Measurements from ENCODE around the gene NHLRC1. TPM values are rescaled to one million over a fixed set of nuclear protein-coding genes. Genes with fewer than 3 reads are reported as not detected.

The NHLRC1 gene
- total and polyA plus RNA-seq, 7 donors, result 0.84 to 3.2 (median 2.2) TPM

DNA sequence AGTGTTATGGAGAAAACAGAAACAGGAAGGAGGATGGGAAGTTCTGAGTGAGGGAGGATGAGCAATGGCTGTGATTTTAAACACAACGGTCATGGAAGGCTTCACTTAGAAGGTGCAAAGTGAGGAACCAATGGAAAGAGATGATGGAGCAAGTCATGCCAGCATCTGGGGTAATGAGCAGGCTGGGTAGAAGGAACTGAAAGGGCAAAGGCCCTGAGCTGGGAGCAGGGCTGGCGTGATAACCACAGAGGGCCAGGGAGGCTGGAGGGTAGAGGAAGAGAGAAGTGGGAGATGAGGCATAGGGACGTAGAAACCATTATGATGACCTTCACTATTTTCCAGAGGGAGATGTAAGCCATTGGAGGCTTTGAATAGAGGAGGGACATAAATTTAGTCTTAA lies 43.6 kb downstream of the NHLRC1 start:
- H3K27me3 ChIP-seq (ENCODE audit: insufficient read depth in 3 of 3, low read length in 2 of 3), result no peaks in the 10 kb centered on the region
- intact Hi-C loops (cut with DNase I), result no loop called here
- no peaks in the 10 kb centered on the region for H3K36me3 ChIP-seq (ENCODE audit: insufficient read depth in 1 of 2, low read depth in 1 of 2)
- no peak overlapping the region for H3K4me3 ChIP-seq
- H3K4me1 ChIP-seq, result no peaks in the 10 kb centered on the region
- TF ChIP-seq, protein P1, sequence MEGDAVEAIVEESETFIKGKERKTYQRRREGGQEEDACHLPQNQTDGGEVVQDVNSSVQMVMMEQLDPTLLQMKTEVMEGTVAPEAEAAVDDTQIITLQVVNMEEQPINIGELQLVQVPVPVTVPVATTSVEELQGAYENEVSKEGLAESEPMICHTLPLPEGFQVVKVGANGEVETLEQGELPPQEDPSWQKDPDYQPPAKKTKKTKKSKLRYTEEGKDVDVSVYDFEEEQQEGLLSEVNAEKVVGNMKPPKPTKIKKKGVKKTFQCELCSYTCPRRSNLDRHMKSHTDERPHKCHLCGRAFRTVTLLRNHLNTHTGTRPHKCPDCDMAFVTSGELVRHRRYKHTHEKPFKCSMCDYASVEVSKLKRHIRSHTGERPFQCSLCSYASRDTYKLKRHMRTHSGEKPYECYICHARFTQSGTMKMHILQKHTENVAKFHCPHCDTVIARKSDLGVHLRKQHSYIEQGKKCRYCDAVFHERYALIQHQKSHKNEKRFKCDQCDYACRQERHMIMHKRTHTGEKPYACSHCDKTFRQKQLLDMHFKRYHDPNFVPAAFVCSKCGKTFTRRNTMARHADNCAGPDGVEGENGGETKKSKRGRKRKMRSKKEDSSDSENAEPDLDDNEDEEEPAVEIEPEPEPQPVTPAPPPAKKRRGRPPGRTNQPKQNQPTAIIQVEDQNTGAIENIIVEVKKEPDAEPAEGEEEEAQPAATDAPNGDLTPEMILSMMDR (IDR thresholded peaks at IDR 0.05), result no peak
- ATAC-seq, result no peak
- 75 to 81% (median 79%) methylated on average over 3 of the region's 3 CpGs for WGBS, 3 donors
- H3K27ac ChIP-seq, result no peak overlapping the region
- H3K9me3 ChIP-seq, result no peaks in the 10 kb centered on the region
- no peak for DNase-seq

DNA sequence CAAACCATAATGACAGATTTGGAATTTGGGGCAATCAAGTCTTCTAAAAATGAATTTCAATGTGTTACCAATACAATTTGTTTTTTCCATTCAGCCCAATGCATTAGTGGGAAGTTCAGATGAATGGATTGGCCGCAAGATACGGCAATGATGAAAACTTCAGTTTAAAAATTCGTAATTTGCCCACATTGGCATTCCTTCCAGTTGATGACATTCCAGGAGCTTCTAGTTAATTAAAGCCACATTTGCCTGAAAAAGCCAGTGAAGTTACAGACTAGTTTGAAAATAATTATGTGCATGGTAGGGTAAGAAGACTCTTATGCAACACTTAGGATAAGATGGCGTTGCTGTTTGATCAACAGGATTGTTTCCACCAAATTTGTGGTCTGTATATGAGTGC lies 46.2 kb downstream of the NHLRC1 start:
- TF ChIP-seq, protein P1 (IDR thresholded peaks at IDR 0.05), result no peak
- intact Hi-C loops (cut with DNase I), result no loop called here
- no peaks in the 10 kb centered on the region for H3K36me3 ChIP-seq (ENCODE audit: insufficient read depth in 1 of 2, low read depth in 1 of 2)
- H3K9me3 ChIP-seq, result no peaks in the 10 kb centered on the region
- DNase-seq, result no peak
- no peaks in the 10 kb centered on the region for H3K27me3 ChIP-seq (ENCODE audit: insufficient read depth in 3 of 3, low read length in 2 of 3)
- H3K4me1 ChIP-seq, result no peaks in the 10 kb centered on the region
- H3K4me3 ChIP-seq, result no peak overlapping the region
- H3K27ac ChIP-seq, result no peak overlapping the region
- WGBS, 3 donors, result 90 to 91% (median 91%) methylated on average over 4 of the region's 4 CpGs
- ATAC-seq, result no peak

DNA sequence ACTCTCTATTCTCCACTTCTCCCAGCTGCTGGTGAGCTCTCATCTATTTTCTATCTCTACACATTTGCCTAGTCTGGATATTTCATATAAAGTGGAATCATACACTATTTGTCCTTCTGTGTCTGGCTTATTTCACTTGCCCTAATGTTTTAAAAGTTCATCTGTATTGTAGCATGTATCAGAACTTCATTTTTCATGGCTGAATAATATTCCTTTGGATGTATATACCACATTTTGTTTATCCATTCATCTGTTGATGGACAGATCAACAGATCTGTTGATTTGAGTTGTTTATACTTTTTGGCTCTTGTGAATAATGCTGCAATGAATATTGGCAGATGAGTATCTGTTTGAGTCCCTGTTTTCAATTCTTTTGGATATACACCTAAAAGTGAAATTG lies 49.6 kb downstream of the NHLRC1 start:
- ATAC-seq (no peak), DNase-seq (no peak)
- Histone ChIP-seq H3K36me3 (ENCODE audit: insufficient read depth in 1 of 2, low read depth in 1 of 2) (no peaks in the 10 kb centered on the region), H3K4me1 (no peaks in the 10 kb centered on the region), H3K4me3 (no peak overlapping the region), H3K9me3 (no peaks in the 10 kb centered on the region), H3K27ac (no peak overlapping the region), H3K27me3 (ENCODE audit: insufficient read depth in 3 of 3, low read length in 2 of 3) (no peaks in the 10 kb centered on the region)
- TF ChIP-seq, protein P1 (IDR thresholded peaks at IDR 0.05), result no peak
- intact Hi-C loops (cut with DNase I), result no loop called here

DNA sequence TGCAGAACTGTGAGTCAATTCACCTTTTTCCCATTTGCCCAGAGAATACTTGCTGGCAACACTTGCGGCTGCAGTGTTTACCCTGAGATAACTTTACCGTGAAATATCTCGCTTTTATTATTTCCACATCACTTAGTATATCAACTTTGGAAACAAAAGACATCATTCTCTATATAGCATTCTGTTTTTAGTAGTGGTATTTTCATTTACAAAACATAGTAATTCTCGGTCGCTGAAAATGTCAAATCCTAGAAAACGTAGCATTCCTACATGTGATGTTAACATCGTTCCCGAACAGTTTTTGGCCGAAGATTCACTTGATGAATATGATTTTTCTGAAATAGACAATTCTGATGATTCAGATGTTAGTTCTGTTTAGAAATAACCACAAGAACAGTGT lies 52.0 kb downstream of the NHLRC1 start:
- Histone ChIP-seq H3K4me3 (no peak overlapping the region), H3K27me3 (ENCODE audit: insufficient read depth in 3 of 3, low read length in 2 of 3) (no peaks in the 10 kb centered on the region), H3K27ac (no peak overlapping the region), H3K4me1 (no peaks in the 10 kb centered on the region), H3K9me3 (no peaks in the 10 kb centered on the region), H3K36me3 (ENCODE audit: insufficient read depth in 1 of 2, low read depth in 1 of 2) (no peaks in the 10 kb centered on the region)
- TF ChIP-seq, protein P1 (IDR thresholded peaks at IDR 0.05), result no peak
- ATAC-seq (no peak), DNase-seq (no peak)
- intact Hi-C loops (cut with DNase I), result no loop called here
- 93 to 96% (median 94%) methylated on average over 9 of the region's 9 CpGs for WGBS, 3 donors

Other genes with a start within 250 kb of the NHLRC1 start
- gene KIF13A, start 135.0 kb downstream of the NHLRC1 start, total RNA-seq, result 10 to 100 TPM; 62.0 to 80.2 (median 75.0) TPM
- 10 to 100 TPM; 17.0 to 75.0 (median 27.7) TPM for gene KIF13A, start 135.0 kb downstream of the NHLRC1 start, polyA plus RNA-seq
- 10 to 100 TPM in 1 of 4 donors, 1 to 10 TPM in 3; 7.9 to 10.3 (median 9.5) TPM for gene TPMT, start 32.4 kb upstream of the NHLRC1 start, total RNA-seq
- gene TPMT, start 32.4 kb upstream of the NHLRC1 start, polyA plus RNA-seq, result 10 to 100 TPM in 2 of 3 donors, 1 to 10 TPM in 1; 8.2 to 19.3 (median 16.6) TPM
- 10 to 100 TPM; 18.1 to 27.3 (median 23.6) TPM for gene KDM1B, start 32.7 kb upstream of the NHLRC1 start, total RNA-seq
- gene KDM1B, start 32.7 kb upstream of the NHLRC1 start, polyA plus RNA-seq, result 10 to 100 TPM in 2 of 3 donors, 1 to 10 TPM in 1; 7.7 to 33.4 (median 16.1) TPM
- 10 to 100 TPM; 65.0 to 91.0 (median 69.2) TPM for gene DEK, start 141.9 kb upstream of the NHLRC1 start, total RNA-seq
- 10 to 100 TPM; 28.7 to 66.1 (median 44.3) TPM for gene DEK, start 141.9 kb upstream of the NHLRC1 start, polyA plus RNA-seq